CD4-positive, alpha-beta T cell treated with Interferon alpha-2 for 1 hour (primary cell): ENCODE measurements around the gene TNFRSF11A.

ENCODE experiments used
- DNase-seq, 2 donors: peaks; one replicate each; pipeline ENCODE4 v3.0.0-alpha.2; 2020 to 2022

The TNFRSF11A gene

DNA sequence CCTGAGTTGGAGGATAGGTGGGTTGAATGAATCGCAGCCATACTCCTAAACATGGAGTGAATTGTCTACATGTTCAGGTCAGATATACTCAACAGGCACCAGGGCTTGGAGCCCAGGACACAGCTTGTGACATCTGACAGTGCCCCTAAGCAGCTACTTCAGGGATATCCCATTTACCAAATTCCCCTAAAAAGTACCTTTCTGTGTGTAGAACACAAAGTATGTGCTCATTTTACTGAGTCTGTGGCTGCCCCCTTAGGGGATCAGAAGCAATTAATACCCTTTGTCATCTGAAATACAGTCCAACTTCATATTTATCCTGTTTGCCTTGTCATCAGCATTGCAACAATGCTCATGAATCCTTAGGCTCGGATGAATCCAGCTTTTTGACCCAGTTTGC, 20.8 kb downstream of the TNFRSF11A start:
- DNase-seq = no peak

DNA sequence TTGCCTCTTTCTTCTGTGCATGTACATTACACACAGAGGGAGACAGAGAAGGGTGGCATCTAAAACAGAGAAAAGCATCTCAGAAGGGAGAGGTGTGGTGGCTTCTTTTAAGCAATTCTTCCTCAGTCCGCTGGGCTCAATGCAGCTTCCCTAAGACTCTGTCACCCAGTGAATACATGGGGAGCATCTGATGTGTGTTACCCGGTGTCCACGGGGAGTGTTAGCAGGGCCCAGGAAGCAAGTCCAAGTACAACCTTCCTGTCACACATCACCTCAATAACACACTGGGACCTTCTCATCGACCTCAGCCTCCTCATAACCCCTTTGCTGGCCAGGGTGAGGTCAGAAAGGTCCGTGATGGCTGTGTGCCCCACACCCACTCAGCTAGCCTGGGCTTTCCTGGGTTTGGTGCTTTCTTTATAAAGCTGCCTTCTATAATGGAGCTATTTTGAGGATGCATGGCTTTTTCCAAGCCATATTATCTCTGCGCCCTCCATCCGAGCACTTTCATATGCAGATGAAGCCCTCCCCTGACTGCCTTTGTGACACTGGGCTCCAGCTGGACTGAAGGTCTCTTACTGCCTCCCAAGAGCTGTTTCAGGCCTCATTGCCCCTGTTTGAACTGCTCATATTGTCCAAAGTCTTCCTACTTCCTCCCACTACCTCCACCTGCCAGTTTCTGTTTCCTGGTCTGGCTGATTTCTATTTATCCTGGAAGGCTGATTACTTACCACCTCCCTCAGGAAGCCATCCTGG, 21.4 kb downstream of the TNFRSF11A start:
- DNase-seq = no peak

DNA sequence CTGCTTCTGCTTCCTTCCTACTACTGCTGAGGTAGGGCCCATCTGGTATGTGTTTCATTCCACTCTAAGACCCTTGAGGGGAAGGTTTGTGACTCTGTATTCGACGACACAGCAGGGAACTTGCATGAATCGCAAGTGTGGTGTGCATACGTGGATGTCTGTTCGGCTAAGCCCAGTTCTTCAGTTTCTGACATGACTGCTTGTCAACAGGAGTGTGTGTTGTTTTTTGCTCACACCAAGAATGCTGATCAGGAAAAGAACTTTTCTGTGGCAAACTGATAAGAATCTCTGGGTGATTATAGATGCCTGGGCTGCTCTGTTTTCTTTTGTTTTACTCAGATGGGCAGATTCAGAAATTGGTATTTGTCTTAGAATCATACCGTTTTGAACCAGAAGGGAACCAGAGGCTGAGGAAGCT, 22.0 kb downstream of the TNFRSF11A start:
- DNase-seq = no peak

DNA sequence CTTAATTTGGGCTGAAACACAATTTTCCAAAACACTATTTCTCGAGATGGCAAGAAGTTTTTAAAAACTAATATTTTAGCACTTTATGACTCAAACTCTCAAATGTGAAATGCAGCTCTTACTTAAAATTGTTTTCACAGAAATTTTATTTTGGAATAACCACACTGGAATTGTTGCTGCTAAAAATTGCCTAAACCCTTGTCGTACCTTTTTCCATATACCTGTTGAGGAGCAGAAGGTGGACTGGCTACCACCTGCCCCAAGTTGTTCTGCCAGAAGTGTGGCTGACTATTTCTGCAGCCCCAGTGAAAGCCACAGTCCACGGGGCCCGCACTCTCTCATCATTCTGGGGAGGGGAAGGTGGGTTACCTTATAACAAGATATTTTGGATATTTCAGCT, 23.4 kb downstream of the TNFRSF11A start:
- DNase-seq = no peak

DNA sequence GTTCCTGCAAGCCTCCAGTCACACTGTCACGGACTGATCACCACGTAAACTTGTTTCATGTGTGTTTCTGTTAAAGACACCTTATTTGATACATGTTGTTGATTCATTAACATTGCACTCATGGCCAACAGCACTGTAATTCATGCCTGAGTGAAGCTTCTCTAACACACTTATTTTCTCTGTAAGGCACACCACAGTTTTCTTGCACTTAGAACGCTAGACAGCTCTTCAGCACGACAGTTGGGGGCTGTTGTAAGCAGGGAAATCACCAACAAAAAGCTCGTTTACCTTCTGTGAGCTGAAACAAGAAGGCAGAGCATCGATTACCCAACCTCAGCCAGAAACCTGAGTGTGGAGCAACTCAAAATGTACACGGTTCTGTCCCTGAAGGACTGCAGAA, 28.1 kb downstream of the TNFRSF11A start:
- DNase-seq = no peak

DNA sequence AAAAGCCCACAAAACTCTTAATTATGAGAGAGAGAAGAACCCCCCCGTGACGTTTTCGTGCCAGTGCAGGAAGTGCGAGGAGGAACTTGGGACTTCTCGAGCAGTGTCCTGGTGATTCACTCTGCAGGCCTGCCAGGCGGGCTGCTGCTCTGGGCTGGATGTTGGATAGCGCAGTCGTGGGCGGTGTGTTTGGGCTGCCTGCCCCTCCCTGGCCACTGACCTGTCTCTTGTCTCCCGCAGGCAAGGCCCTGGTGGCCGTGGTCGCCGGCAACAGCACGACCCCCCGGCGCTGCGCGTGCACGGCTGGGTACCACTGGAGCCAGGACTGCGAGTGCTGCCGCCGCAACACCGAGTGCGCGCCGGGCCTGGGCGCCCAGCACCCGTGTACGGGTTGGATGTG, 29.0 kb downstream of the TNFRSF11A start:
- DNase-seq = no peak

DNA sequence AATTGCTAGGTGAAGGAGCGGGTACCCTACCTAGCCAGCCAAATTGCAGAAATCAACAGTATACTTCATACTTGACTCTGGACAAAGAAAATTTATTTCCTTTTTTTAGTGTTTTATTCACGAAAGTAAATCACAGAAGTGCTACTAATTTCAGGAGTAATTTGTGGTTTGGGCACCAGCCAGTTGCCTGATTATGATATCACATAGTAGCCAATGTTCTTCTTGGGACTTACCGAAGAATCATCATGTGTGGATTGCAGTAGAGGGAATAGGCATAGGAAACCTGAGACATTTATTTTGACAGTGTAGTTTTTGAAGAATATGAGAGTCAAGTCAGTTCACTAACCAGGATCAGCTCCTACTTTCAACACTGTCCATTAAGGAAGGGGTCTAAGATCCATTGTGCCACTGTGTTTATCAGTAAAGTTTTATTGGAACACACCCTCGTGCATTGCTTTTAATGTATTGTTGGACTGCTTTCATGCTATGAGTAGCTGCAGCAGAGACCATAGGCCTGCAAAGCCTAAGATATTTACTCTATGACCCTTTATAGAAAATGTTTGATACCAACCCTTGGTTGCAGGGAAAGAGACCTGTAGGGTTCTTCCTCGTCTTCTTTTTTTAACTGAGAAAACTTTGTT, 32.1 kb downstream of the TNFRSF11A start:
- DNase-seq = no peak

DNA sequence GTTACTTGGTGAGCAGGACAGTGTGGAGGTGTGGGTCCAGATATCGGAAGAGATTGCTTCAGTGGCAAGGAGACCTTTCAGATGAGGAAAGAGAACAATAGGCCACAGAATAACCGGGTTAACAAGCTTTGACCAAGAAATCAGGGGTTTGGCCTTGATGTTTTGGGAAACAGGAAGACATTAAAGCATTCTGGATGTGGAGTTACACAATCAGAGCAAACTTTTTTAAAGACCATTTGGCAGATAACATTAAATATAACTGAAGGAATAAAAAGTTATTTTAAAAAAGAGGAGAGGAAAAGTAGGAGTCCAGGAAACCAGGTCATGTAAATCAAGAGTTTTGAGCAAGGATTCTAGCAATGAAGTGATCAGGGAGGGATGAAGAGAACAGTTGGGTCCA, 35.7 kb downstream of the TNFRSF11A start:
- DNase-seq = no peak

DNA sequence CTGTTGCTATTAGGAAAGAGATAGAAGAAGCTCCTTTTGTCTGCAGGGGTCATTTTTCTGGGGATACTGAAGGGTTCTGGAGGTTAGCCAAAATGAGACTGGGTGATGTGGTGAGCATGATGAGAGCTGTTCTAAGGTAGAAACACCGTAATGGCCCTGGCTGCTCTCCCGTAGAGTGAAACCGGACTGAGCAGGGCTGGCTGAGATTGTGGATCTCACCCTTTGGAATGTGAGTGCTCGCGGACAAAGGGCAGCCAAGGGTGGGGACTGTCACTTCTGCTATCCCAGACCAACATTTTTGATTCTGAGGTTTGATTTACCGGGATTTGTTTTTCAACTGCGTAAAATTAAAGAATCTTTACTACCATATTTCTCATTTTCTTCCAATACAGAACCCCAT, 36.2 kb downstream of the TNFRSF11A start:
- no peak for DNase-seq

DNA sequence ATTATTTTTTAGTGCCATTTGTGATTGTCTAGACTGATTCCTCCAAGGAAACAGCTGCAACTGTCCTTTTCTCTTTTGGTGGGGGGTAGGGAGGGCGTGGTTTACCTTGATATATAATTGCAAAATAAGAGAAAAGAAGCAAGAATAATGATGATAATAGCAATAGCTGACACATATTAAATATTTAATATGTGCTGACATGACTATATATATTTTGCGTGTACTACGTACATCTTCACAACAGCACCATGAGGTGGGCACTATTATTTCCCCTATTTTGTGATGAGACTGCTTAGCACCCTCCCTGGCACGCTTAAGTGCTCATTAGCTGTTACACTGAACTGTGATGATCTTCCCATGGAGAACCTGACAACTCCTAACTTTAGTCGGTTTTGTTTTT, 39.4 kb downstream of the TNFRSF11A start:
- DNase-seq = no peak

DNA sequence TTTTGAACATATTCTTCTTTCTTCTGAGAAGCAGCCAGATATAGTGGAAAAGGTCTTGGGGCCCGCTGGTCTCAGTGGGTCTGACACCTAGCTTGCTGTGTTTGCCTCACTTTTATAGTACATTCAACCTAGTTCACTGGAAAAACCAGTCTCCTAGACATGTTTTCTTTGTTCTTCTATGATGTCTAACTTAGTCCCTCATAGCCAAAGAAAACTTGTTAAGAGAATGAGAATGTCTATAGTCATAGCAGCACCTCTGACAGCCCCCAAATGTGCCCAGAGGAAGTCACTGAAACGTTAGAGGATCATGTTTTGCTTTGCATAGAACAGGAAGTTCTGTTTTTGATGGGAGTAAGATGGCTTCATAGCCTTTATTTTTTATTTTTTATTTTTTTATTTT, 40.3 kb downstream of the TNFRSF11A start:
- no peak for DNase-seq

DNA sequence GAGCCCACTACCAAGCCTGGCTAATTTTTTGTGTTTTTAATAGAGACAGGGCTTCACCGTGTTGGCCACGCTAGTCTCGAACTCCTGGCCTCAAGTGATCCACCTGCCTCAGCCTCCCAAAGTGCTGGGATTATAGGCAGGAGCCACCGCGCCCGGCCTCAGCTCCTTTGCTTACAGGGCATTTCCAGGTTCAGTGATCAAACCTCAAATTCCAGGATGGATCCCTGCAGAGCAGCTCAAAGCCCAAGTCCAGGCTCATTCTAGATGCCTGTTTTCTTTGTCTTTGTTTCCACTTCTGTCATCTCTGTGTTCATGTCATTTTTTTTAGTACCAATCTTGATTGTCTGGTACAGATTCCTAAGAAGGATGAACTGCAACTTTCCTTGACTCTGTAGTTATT, 41.9 kb downstream of the TNFRSF11A start:
- DNase-seq = no peak

DNA sequence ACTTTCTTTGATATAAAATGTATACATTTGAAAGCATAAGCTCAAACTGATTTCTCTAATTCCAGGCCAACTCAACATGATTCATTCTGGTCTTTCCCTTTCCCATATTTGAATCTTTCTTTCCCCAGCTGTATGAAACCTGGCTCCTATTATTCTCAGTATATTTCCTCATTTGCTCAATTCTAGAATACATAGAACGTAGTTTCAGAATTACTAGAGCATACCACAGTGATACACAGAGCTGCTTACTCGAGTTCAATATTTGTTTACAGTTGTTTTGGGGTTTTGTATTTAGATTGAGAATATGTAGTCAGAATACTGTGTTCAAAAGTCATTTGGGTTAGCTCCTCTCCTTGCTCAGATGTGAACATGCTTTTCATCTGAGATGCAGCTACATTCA, 43.0 kb downstream of the TNFRSF11A start:
- no peak for DNase-seq

DNA sequence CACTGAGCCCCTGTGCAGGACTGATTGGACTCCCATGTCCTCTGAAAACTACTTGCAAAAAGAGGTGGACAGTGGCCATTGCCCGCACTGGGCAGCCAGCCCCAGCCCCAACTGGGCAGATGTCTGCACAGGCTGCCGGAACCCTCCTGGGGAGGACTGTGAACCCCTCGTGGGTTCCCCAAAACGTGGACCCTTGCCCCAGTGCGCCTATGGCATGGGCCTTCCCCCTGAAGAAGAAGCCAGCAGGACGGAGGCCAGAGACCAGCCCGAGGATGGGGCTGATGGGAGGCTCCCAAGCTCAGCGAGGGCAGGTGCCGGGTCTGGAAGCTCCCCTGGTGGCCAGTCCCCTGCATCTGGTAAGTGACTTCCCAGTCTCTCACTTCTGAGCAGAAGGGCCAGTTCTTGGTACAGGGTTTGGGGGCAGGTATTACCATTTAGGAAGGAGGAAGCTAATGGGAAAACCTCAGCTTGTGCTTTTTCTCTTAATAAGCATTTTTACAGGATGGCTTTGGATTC, 44.1 kb downstream of the TNFRSF11A start:
- no peak for DNase-seq

DNA sequence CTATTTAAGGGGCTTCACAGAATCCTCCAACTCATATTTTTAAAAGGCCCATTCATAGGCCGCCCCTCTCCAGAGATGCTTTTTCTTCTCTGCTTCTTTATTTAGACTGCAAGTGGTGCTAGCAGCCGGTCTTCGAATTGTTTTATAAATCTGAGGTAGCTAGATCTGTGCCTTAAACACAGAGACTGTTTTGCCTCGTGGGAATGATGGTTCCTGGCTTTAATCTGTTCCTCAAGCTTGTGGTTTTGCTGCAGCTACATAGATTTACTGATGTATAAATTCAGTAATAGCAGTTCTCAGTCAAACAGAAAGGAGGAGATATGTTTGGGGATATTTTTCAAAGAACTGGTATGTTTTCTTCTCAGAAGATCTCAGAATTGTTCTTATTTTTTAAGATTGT, 45.3 kb downstream of the TNFRSF11A start:
- no peak for DNase-seq

DNA sequence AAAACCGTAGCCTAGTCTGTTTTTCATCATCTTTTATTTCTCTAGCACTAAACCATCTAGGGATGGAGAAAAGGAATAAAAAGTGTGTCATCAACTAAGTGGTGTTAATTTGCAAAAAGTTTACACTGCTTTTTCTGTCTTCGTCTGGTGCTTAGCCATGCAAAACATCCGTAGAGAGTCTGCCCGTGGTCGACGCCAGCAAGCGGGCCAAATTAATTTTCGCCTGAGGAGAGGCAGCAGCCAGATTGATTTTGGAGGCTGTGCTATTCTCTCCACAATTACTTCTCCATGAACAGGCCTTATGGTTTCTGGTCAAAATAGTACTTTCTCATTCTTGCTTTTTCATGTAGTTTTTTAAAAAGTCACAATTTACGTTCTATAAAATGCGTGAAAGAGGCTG, 46.3 kb downstream of the TNFRSF11A start:
- no peak for DNase-seq

DNA sequence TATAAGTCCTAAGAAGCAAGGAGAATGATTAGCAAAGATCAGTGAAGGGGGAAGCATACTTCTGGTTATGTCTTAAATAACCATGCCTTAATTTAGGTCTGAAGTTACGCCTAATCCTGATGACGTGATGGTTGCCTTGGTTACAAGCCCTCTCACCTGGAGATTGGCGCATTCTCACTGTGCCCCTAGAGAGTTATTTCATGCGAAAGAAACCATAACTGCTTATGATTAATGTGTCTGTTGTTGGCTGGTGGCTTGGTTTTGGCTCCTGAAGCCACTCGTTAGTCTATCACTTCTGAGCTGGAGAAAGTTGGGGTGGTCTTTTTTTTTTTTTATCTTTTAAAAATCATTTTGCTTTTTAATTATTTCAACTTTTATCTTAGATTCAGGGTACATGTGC, 47.0 kb downstream of the TNFRSF11A start:
- DNase-seq = no peak

DNA sequence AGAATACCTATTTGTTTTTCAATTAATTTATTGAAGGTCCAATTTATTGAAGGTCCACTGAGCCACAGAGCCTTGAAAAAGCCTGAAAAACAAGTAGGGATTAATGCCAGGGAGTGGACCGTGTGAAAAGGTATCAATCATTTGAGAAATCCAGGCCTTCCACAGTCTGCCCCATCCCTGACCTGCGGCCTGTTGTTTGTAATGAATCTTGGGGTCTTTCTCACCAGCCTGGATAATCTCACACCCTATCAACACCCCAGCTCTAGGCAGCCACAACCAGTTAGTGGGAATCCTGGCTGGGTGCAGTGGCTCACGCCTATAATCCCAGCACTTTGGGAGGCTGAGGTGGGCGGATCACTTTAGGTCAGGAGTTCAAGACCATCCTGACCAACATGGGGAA, 47.8 kb downstream of the TNFRSF11A start:
- no peak for DNase-seq

DNA sequence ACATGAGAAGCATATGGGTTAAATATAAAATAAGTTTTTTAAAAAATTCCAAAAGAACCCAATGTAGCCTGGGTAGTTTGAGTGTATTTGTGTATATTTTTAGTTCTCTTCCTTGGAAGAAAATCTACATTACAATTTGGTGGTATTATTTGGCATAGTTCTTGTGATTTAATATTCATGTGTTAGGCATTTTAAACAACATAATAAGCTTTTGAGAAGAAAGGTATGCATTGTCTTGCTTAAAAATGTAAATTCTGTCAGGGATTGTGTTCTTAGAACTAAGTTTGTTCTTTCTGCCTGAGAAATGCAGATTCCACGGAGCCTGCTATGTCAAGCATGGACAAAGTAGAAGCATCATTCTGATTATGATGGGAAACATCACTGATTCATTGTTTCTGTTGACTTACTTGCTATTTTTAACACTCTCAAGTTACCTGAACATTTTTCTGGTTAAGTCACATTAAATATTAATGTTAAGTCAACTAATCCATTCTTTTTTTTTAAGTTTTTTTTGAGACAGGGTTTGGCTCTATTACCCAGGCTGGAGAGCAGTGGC, 49.4 kb downstream of the TNFRSF11A start:
- no peak for DNase-seq

DNA sequence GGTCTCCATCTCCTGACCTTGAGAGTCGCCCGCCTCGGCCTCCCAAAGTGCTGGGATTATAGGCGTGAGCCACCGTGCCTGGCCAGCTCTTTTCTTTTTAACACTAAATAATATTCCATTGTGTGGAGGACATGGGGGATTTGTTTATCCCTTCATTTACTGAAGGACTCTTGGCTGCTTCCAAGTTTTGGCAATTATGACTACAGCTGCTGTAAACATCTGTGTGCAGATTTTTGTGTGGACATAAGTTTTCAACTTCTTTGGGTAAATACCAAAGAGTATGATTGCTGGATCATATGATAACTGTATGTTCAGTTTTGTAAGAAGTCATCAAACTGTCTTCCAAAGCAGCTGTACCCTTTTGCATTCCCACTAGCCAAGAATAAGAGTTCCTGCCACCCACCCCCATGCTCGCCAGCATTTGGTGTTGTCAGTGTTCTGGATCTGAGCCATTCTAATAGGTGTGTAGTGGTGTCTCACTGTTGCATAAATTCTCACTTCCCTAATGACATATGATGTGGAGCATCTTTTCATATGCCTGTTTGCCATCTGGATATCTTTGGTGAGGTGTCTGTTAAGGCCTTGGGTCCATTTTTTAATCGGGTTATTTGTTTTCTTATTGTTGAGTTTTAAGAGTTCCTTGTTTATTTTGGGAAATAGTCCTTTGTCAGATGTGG, 52.2 kb downstream of the TNFRSF11A start:
- DNase-seq = no peak

DNA sequence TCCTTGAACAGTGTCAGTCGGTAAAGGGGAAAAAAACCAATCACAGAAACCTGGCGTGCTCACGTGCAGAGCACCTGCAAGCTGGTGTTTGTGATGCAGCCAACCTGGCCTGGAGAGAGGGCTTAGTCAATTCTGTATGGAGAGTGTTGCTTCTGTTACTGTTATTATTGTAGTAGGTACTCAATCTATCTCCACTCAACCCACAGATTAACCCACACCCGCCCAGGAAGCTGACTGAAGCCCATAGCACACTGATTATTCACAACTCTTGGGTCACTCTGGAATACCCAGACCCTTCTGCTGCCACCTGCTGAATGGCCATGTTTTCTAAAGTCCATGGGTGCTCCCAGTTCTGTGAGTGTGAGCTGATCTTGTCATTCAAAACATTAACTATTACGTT, 53.9 kb downstream of the TNFRSF11A start:
- no peak for DNase-seq

DNA sequence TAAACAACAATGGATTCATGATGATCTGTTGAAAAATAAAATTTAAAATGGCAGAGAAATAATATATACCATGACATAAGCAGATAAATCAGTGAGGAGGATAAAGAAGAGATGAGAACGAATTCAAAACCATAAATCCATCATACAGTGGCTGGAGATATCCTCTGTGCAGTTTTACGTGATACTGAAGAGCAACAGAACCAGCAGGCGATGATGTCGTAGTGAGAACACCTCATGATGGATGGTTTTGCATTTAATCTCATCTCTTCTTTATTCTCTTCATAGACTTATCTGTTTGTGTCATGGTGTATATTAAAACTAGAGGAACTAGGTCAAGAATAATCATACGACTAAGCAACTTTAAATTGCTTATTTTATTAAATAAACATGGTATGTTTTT, 56.3 kb downstream of the TNFRSF11A start:
- no peak for DNase-seq

DNA sequence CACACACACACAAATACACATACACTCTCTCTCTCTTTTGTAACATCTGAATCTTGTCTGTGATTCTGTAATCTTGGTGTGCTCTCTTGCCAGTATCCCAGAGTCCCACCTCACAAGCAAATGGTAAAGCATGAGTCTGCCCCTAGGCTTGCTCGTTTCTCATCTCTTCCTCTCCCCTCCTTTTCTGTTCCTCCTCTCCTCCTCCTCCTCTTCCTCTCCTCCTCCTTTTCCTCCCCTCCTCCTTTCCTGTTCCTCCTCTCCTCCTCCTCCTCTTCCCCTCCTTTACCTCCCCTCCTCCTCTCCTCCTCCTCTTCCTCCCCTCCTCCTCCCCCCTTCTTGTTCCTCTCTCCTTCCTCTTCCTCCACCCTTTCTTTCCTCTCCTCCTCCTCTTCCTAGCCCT, 59.0 kb downstream of the TNFRSF11A start:
- no peak for DNase-seq

DNA sequence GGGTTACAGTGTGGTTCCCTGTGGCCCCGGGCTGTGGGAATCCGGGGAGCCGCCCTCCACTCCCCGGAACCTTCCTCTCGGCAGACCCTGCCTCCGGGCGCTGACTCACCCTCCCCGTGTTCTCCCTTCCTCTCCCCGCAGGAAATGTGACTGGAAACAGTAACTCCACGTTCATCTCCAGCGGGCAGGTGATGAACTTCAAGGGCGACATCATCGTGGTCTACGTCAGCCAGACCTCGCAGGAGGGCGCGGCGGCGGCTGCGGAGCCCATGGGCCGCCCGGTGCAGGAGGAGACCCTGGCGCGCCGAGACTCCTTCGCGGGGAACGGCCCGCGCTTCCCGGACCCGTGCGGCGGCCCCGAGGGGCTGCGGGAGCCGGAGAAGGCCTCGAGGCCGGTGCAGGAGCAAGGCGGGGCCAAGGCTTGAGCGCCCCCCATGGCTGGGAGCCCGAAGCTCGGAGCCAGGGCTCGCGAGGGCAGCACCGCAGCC, 59.5 kb downstream of the TNFRSF11A start:
- no peak for DNase-seq
